ENCODE results near the gene SECISBP2.

- TF ChIP-seq HNF4A (conservative IDR thresholded peaks at IDR 0.05) (no peak), CTCF (IDR thresholded peaks at IDR 0.05; ENCODE audit: low read depth, low read length, missing input control) (no peak), YY1 (IDR thresholded peaks at IDR 0.05) (no peak), ATF3 (IDR thresholded peaks at IDR 0.05) (no peak), REST (IDR thresholded peaks at IDR 0.05) (no peak), TAF1 (conservative IDR thresholded peaks at IDR 0.05) (no peak)
Observed at GRCh38 chr9:89391585-89391984, 73.3 kb downstream of the SECISBP2 start.

Measured in liver (tissue), 3 donors.